ENCODE results near the gene VPS18.

DNA sequence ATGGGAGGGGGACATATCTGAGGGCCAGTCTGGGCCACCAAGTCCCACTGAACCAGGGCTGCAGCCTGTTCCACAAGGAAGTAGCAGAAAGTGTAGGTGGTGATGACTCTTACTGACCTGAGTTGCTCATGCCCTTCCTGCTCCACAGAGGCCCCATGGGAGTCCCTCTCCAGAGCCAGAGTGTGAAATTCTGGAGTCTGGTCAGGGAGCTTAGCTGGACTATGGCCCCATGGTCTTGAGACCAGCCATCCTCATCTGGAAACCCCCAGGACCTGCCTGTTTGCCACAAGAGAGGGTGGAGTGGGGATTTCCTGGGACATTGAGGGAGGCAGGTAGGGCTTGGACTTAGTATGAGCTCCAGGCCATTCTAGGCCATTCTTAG lies 47.4 kb upstream of the VPS18 start:
- TF ChIP-seq, protein P1, sequence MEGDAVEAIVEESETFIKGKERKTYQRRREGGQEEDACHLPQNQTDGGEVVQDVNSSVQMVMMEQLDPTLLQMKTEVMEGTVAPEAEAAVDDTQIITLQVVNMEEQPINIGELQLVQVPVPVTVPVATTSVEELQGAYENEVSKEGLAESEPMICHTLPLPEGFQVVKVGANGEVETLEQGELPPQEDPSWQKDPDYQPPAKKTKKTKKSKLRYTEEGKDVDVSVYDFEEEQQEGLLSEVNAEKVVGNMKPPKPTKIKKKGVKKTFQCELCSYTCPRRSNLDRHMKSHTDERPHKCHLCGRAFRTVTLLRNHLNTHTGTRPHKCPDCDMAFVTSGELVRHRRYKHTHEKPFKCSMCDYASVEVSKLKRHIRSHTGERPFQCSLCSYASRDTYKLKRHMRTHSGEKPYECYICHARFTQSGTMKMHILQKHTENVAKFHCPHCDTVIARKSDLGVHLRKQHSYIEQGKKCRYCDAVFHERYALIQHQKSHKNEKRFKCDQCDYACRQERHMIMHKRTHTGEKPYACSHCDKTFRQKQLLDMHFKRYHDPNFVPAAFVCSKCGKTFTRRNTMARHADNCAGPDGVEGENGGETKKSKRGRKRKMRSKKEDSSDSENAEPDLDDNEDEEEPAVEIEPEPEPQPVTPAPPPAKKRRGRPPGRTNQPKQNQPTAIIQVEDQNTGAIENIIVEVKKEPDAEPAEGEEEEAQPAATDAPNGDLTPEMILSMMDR (IDR thresholded peaks at IDR 0.05; ENCODE audit: low read length) = no peak
- no peak for TF ChIP-seq EZH2 (IDR thresholded peaks at IDR 0.05; ENCODE audit: borderline replicate concordance, low read length)
